Gastrocnemius medialis (tissue), 4 donors: Measurements from ENCODE around the gene TSPAN17.

Experiments
- CTCF ChIP-seq, 5 experiments: fragments of 450-650 bp in 3 of 5; fragments of 200-600 bp in 2 of 5; sonication (generic) in 2 of 5; IDR thresholded peaks in 4 of 5; conservative IDR thresholded peaks in 1 of 5; 1 replicate in 4 of 5; 2 replicates in 1 of 5; pipeline ENCODE4 v1.5.1; 2016 to 2019; ENCODE audit warnings: antibody characterized with exemption in 5 of 5, mild to moderate bottlenecking in 3 of 5, moderate library complexity in 3 of 5
- POLR2A ChIP-seq, 2 donors: fragments of 450-650 bp; IDR thresholded peaks; one replicate each; pipeline ENCODE4 v1.6.1; 2017; ENCODE audit warnings: antibody characterized with exemption in 2 of 2, mild to moderate bottlenecking in 2 of 2, moderate library complexity in 2 of 2

- TF ChIP-seq POLR2A (IDR thresholded peaks at IDR 0.05) (no peak), CTCF (IDR thresholded peaks at IDR 0.05 in 4 of 5, conservative IDR thresholded peaks at IDR 0.05 in 1 of 5) (no peak)
Observed at GRCh38 chr5:176606875-176607274, 40.4 kb upstream of the TSPAN17 start.
